ENCODE results near the gene COQ8B. TPM values are rescaled to one million over a fixed set of nuclear protein-coding genes. Genes with fewer than 3 reads are reported as not detected.

COQ8B gene
- total RNA-seq, 2 experiments from 2014 or later, result 23.2 to 24.0 TPM

DNA sequence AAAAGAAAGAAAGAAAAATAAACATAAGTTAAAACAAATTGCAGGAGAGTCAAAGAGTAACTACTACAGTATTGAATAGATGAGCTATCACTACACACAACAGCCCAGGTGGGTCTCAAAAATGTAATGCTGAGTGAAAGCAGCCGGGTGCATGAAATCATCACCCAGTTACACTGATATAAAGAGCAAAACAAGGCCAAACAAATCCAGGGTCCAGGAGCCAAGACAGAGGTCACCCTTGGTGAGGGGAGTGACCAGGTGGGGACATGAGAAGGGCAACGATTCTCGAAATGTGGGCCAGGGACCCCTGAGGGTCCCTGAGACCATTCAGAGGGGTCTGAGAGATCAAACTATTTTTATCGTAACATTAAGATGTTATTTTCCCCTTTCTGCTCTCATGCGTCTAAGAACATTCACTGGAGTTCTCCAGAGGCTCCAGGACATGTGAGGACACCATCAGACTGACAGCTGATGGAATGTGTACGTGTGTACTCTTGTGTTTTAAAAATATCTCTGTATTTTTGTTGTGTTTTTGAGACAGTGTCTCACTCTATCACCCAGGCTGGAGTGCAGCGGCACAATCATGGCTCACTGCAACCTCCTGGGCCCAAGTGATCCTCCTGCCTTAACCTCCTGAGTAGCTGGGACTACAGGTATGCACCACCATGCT is 10.6 kb downstream of the COQ8B start:
- peaks cover 2% of the 10 kb centered on the region for H3K4me1 Mint-ChIP-seq (ENCODE audit: low read depth)
- TF ChIP-seq, protein P1, sequence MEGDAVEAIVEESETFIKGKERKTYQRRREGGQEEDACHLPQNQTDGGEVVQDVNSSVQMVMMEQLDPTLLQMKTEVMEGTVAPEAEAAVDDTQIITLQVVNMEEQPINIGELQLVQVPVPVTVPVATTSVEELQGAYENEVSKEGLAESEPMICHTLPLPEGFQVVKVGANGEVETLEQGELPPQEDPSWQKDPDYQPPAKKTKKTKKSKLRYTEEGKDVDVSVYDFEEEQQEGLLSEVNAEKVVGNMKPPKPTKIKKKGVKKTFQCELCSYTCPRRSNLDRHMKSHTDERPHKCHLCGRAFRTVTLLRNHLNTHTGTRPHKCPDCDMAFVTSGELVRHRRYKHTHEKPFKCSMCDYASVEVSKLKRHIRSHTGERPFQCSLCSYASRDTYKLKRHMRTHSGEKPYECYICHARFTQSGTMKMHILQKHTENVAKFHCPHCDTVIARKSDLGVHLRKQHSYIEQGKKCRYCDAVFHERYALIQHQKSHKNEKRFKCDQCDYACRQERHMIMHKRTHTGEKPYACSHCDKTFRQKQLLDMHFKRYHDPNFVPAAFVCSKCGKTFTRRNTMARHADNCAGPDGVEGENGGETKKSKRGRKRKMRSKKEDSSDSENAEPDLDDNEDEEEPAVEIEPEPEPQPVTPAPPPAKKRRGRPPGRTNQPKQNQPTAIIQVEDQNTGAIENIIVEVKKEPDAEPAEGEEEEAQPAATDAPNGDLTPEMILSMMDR (IDR thresholded peaks at IDR 0.05), result no peak
- DNase-seq (no peak), ATAC-seq (no peak)
- ChIA-PET CTCF (interaction anchor here (0.7 kb wide), 1 partner anchor 15 kb away, joined by 3 read pairs; no protein-coding TSS in a partner anchor), POLR2A (no interaction called here)
- no peaks in the 10 kb centered on the region for H3K27me3 Mint-ChIP-seq
- no peak overlapping the region for H3K4me3 Mint-ChIP-seq
- intact Hi-C loops (cut with micrococcal nuclease), result no loop called here
- no peak overlapping the region for H3K27ac Mint-ChIP-seq
- H3K9me3 Mint-ChIP-seq, result no peaks in the 10 kb centered on the region
- H3K36me3 Mint-ChIP-seq (ENCODE audit: low read depth), result peaks cover 31% of the 10 kb centered on the region

- H3K4me3 Mint-ChIP-seq, result no peak overlapping the region
- TF ChIP-seq, protein P1 (IDR thresholded peaks at IDR 0.05), result no peak
- no peak for ATAC-seq
- no peaks in the 10 kb centered on the region for H3K4me1 Mint-ChIP-seq (ENCODE audit: low read depth)
- H3K9me3 Mint-ChIP-seq, result no peaks in the 10 kb centered on the region
- ChIA-PET POLR2A (no interaction called here), CTCF (interaction anchor here (0.7 kb wide), 1 partner anchor 14 kb away, joined by 3 read pairs; no protein-coding TSS in a partner anchor)
- intact Hi-C loops (cut with micrococcal nuclease), result no loop called here
- H3K27me3 Mint-ChIP-seq, result no peaks in the 10 kb centered on the region
- no peak overlapping the region for H3K27ac Mint-ChIP-seq
- H3K36me3 Mint-ChIP-seq (ENCODE audit: low read depth), result peaks cover 29% of the 10 kb centered on the region
- no peak for DNase-seq
Measured at GRCh38 chr19:40705362-40705651, 11.4 kb downstream of the COQ8B start.

DNA sequence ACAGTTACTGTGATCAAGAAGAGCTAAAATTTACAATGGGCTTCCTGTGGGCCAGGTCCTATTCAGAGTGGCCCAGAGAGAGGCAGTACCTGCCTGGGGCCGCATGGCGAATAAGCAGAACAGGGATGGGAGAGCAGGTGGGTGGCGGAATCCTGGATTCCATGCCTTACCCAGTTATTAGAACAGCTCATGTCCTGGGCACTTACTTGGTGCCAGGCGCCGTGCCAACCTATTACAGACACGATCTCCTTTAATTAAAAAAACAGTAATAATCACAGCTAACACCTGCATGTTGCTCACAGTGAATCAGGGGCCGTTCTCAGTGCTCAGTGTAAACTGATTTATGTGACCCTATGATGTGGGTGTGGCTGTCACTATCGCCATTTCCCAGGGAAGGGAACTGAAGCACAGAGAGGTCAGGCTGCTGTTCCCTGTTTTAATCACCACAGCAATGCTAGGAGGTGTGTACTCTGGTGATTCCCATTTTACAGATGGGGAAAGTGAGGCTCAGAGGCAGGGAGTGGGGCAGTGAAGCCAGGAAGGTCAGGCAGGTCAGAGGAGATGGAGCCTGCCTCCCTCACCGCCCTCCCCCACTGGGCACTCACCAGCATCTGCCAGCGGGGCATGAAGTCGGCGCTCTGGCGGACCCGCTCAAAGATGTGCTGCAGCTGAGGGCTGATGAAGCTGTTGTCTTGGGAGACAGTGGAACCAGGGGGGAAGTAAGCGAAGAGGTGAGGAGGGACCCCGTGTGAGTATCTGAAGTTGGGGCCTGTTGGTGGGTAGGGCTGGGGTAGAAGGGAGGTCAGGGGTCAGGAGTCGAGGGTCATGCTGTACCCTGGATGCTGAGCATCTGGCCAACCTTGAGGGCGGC is 12.0 kb downstream of the COQ8B start:
- intact Hi-C loops (cut with micrococcal nuclease), result no loop called here
- H3K4me3 Mint-ChIP-seq, result no peak overlapping the region
- H3K4me1 Mint-ChIP-seq (ENCODE audit: low read depth), result no peaks in the 10 kb centered on the region
- no peak for ATAC-seq
- TF ChIP-seq, protein P1 (IDR thresholded peaks at IDR 0.05), result no peak
- H3K27ac Mint-ChIP-seq, result no peak overlapping the region
- CTCF ChIA-PET, result interaction anchor here (1.0 to 1.3 kb wide), 2 partner anchors 41 to 70 kb away, joined by 3 read pairs; no protein-coding TSS in a partner anchor
- POLR2A ChIA-PET, result interaction anchor here (1.0 kb wide), 1 partner anchor 12 kb away, joined by 4 read pairs; the partner anchor contains the start of genes COQ8B and ITPKC
- no peaks in the 10 kb centered on the region for H3K9me3 Mint-ChIP-seq
- H3K36me3 Mint-ChIP-seq (ENCODE audit: low read depth), result peaks cover 25% of the 10 kb centered on the region
- DNase-seq, result no peak
- no peaks in the 10 kb centered on the region for H3K27me3 Mint-ChIP-seq

DNA sequence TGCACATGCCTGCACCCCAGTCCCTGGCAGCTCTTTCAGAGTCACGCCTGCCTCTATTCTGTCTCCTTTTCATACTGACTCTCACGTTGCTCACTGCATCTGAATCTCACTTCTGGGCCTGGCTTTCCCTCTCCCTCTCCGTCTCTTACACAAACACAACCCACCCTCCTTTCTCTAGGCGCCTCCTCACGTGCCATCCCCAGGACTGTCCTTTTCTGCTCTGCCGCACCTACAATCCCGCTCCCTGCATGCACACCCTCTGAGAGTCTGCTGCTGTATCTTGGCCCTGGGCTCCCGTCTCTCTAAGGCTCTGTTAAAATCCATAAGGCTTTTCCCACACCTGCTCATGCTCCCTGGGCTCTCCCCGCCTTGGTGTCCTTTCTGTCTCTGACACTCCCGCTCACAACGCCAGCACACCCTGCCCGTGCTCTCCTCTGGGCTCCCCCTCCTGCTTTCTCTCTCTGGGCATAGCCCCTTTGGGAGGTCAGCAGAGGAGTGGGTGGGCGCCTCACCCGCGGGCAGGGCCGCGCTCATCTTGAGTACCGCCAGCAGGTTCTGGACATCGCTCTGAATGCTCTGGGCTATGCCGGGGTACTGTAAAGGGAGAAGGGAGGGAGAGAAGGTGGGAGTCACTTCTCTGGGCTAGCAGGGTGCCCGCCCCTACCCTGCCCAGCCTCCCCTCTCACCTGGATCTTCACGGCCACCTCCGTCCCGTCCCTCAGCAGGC is 13.5 kb downstream of the COQ8B start:
- Mint-ChIP-seq H3K36me3 (ENCODE audit: low read depth) (peaks cover 22% of the 10 kb centered on the region), H3K4me3 (no peak overlapping the region), H3K27me3 (no peaks in the 10 kb centered on the region), H3K4me1 (ENCODE audit: low read depth) (no peaks in the 10 kb centered on the region), H3K9me3 (no peaks in the 10 kb centered on the region), H3K27ac (no peak overlapping the region)
- intact Hi-C loops (cut with micrococcal nuclease), result no loop called here
- ATAC-seq (no peak), DNase-seq (no peak)
- POLR2A ChIA-PET, result interaction anchor here (2.4 kb wide), 1 partner anchor 12 kb away, joined by 9 read pairs; no protein-coding TSS in a partner anchor
- TF ChIP-seq, protein P1 (IDR thresholded peaks at IDR 0.05), result no peak
- CTCF ChIA-PET, result interaction anchor here (0.9 kb wide), 1 partner anchor 69 kb away, joined by 3 read pairs; no protein-coding TSS in a partner anchor
